HPDE6-E6E7 (cell line): ENCODE data around the gene IZUMO4.
"Not testable (repeated sequence)": the region's sequence is repeated elsewhere in the genome, so short reads cannot be mapped to it uniquely, and the experiment has no call there.

ENCODE experiments used
- DNase-seq: peaks from one replicate; pipeline ENCODE4 v3.0.0; 2011; ENCODE audit warnings: missing footprints; ENCODE audit errors: extremely low spot score

Gene IZUMO4

DNA sequence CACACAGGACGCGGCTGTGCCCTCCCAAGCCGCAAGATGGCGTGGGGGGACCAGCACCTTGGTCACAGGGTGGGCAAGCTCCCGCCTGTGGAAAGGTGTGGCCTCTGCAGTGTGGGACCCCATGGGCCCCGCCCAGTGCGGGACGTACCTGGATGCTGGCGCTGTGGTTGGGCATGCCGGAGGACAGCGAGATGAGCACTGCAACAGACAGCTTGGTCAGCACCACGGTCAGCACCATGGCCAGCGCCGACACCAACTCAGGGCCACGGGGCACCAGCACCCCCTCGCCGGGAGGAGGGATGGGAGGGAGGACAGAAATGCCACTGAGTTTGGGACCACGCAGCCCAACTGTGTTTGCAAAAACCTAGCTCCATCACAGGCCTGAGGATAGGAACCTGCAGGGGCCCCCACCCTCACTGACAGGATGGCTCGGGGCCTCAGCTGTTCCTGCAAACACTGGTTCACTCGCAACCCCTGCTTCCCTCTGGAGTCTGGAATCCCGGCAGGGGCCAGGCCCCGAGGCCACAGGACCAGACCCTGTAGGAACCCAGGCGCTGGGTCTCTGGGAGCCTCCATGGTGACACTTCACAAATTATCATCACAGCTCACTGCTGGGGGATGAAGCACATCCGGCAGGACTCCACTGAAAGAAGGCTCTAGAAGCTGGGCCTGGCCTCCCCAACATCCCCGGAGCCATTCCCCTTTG lies 27.1 kb downstream of the IZUMO4 start:
- no peak for DNase-seq

DNA sequence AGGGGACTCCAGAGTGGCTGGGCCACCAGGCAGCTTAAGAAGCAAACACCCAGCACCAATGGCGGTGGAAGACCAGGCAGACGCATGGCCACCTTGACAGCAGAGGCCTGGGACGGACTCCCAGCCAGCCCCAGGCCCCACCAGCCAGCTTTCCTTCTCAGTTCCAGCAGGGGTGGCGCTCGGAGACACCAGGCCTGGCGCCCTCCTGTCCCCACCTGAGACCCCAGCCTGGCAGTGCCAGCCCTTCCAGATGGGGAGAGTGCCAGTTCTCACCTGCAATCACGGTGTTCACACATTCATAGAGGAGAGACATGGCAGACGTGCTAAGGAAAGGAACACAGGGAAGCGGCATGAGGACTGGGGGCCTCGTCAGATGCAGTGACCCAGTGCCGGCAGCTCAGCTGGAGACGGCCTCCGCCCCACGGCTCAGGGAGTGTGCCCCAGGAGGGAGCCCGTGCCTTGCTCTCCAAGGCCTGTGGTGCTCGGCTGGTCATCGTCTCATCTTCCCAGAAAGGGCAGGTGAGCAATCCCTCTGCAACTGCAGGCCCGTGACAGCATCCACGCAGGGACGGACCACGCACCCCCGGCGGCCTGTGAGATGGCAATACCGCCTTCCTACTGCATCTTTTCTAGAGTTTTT lies 30.3 kb downstream of the IZUMO4 start:
- no peak for DNase-seq

DNA sequence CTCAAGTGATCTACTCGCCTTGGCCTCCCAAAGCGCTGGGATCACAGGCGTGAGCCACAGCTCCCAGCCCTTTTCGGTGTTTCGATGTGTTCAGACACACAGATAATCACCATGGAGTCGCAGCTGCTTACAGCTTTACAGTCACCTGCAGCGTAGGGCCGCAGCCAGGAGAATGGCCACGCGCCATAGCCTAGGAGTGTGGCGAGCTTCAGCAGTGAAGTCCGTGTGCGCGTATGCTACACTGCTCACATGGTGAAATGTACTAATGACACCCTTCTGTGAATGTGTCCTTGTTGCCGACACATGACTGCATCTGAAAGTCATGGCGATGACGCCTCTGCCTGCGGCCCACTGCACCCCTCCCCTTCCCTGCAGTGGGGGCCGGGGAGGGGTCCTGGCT lies 31.0 kb downstream of the IZUMO4 start:
- DNase-seq: no peak

DNA sequence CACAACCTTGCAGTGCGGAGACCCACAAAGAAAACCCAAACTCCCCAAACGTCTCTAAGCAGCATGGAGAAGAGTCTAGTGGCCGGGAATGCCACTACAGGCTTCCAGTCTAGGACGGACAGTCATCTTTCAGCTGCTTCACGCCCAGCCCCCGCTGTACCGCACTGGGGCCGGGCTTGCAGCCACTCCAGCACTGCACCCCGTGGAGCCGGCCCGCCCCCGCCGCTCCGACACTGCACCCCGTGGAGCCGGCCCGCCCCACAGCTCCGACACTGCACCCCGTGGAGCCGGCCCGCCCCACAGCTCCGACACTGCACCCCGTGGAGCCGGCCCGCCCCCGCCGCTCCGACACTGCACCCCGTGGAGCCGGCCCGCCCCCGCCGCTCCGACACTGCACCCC lies 31.5 kb downstream of the IZUMO4 start:
- DNase-seq: not testable (repeated sequence)

DNA sequence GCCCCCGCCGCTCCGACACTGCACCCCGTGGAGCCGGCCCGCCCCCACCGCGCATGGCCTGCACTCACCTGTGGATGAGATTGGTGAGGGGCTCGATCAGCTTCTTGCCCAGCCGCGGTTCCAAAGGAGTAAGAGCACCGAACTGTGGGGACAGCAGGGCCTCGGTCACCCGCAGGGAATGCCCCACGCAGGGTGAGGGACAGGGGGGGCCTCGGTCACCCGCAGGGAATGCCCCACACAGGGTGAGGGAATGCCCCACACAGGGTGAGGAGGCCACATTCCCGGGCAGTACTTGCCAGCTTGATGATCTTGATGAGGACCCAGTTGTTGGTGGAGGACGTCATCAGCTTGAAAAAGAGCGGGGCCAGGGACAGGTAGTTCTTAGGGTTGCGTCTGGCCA lies 32.3 kb downstream of the IZUMO4 start:
- no peak for DNase-seq

DNA sequence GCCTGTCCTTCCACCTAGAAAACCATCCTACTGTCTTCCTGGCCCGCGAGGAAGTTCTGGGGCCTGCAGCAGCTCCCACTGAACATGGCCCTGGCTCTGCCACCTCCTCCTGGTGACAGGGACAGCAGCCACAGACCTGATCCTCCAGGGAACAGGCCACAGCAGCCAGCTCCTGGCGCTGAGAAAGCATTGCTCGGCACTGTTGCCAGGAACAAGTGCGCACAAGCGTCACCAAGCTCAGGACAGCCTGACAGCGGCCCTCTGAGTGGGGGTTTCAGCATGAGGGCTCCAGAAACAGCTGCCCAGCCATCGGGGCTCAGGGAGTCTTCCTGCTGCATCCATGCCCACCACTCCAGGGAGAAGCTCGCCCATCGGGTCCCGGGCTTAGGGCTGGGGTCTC lies 32.8 kb downstream of the IZUMO4 start:
- DNase-seq: no peak

DNA sequence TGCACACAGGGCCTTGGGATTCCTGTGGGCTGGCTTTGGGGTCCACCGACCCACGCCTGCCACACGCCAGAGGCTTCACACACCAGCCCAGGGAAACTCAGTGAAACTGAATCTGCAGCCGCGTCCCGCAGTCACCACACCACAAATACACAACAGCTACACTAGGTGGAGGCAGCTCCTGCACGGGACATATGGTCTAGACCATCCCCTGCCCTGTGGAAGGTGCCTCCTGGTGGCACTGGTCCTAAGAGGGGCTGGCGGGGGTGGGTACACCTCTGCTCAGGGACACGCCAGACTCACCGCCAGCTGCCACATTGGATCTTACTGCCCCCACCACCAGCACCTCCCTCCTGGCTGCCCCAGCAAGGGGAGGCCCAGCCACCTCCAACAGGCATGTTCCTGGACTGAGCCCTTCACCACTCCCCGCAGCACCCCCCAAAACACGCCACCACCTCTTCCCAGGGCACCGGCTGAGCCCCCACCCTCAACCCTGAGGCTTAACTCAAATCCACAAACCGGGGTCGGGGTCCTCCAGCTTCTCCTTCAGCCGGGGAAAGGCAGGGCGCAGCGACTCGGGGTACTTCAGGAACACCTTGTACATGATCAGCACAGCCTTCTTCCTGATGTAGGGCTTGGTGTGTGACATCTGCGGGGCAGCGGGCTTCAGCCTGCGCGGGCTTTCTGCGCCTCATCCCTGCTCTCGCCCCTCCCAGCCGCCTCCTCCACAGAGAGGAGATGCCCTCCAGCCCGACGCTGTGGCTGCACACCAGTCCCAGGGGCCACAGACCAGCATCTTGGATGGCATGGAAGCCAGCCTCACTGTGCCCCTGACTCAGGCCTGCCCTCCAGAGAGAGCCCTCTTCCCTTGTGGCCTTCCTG lies 33.4 kb downstream of the IZUMO4 start:
- DNase-seq: no peak

DNA sequence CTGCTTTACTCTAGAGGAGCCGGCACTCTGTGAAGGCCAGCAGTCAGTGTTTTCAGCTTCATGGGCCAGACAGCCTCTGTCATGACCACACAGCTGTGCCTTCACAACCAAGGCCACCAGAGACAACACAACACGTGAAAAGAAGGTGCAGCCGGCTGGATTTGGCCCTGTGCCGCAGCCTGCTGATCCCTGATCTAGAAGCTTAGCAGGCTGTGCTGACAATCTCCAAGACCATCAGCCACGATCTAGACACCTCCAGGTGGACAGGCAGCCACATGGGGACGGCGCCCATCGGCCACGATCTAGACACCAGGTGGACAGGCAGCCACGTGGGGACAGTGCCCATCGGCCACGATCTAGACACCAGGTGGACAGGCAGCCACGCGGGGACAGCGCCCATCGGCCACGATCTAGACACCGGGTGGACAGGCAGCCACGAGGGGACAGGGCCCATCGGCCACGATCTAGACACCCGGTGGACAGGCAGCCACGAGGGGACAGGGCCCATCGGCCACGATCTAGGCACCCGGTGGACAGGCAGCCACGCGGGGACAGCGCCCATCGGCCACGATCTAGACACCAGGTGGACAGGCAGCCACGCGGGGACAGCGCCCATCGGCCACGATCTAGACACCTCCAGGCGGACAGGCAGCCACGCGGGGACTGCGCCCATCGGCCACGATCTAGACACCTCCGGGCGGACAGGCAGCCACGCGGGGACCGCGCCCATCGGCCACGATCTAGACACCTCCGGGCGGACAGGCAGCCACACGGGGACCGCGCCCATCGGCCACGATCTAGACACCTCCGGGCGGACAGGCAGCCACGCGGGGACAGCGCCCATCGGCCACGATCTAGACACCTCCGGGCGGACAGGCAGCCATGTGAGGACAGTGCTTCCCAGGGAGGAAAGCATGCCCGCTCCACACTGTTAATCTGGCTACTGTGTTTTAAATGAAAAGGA lies 34.6 kb downstream of the IZUMO4 start:
- not testable (repeated sequence) for DNase-seq

DNA sequence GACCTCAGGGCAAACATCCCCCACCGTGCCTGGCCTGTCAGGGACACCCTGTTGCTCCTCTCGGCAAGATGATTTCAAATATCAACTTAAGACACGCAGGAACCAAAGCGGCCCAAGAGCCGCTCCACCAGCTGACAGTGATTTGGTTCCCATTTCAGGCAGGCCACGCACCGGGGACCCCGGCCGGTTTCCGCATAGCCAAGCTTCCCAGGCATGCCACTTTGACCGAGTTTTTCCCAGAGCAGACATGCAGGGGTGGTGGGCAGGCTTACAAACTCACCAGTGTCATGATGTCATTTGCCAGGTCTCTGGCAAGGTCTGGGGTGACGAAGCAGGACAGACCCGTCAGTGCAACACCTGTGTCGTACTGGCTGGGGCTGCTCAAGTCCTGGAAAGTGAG lies 35.5 kb downstream of the IZUMO4 start:
- no peak for DNase-seq

DNA sequence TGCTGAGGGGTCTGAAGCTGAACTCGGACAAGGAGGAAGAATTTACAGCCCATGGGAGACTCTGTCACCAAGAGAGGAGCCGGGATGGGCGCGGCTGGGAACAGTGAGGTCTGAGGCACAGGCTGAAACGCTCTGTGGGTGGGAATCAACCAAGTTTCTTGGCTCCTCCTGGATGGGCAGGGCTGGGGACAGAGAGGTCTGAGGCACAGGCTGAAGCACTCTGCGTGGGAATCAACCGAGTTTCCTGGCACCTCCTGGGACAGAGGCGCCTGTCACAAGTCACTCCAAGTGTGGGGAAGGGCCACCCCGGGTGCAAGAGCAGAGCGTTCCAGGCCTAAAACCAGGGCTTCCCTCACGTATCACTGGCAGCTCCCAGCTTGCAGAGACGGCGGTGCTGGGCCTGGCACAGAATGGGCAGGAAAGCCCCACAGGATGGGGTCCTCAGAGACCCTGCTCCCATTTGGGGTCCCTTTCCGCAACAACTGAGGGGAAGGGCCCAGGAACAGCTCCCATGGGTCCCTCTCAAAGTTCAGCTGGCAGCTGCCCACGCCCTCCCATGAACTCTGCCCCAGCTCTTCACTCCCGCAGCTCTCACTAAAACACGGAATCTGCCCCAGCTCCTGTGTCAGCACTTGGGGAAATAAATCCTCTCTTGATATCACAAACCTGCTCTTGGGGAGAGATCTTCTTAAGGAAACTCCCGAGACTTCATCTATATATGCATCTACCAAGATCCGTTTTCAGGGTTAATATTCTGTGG lies 36.2 kb downstream of the IZUMO4 start:
- DNase-seq: no peak

DNA sequence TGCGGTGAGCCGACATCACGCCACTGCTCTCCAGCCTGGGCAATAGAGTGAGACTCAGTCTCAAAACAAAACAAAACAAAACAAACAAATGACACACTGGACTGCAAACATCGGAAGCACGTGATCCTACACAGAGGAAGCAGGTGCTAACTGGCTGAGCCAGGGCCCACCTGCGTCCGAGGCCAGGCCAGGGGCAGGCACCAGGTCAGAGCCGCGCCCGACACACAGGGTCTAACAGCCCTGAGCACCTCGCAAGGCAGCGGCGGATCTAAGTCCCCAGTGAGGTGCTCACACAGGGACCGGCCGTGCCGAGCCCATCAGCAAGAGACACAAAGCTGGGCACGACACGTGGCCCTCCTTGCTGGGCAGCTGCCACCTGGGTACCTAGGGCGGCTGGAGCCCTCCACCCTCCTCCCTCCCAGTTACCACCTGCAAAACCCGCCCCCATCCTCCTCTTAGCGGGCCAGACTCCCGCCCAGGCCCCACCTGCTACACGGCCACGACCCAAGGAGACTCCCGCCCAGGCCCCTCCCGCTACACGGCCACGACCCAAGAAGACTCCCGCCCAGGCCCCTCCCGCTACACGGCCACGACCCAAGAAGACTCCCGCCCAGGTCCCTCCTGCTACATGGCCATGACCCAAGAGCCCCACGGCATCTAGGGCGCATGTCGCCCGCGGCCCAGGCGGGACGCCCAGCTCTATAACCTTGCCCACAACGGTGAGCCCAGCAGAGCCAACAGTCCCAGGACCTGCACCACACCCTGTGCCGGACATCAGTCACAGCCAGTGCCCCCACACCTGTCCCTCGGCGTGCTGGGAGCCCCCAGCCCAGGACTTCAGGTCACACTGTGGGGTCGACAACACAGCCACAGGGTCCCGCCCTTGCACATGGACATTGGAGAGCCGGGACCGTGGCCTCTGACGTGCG lies 39.0 kb downstream of the IZUMO4 start:
- DNase-seq: no peak

DNA sequence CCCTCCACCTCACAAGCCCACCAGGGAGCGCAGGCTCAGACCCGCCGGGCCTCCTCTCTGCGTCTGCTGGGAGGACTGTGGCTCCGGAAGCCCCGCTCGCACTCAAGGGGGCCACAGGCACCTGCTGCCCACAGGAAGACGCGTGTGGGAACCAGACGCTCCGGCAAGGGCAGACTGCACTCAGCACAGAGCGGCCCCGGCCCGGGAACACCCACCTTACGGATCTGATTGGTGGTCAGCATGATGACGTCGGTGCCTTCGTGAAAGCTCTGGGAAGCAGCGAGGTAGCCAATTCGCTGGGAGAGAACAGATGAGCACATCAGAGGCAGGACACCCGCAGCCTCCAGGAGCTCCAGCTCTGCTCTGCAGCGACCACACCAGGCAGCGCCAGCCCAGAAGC lies 40.1 kb downstream of the IZUMO4 start:
- no peak for DNase-seq

DNA sequence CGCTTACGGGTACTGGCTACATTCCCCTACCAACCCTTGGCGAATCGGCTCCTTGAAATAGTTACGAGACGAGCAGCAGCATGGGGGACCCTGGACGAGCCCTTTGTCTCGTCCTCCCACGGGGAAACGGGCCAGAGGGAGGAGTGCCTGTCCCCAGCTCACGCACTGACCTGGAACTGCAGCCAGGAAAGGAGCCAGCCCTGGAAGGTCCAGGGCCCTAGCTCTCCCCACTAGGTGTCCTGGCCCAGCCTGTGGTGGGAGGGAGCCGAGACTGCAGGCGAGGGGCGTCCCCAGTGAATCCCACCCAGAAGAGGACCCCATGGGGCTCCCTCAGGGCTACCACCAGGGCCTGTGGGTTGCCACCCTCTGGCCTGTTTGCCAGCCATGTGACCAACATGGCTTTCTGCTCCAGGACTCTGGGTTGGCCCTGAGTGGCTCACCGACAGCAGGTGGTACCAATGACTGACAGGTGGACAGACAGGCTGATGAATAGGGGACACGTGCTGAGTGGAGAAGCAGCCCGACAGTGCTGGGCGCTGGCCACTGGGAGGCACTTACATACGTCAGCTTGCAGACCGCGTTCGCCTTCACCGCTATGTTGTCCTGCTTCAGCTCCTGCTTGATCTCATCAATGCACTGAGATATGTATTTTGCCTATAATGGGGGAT lies 41.5 kb downstream of the IZUMO4 start:
- DNase-seq: no peak

DNA sequence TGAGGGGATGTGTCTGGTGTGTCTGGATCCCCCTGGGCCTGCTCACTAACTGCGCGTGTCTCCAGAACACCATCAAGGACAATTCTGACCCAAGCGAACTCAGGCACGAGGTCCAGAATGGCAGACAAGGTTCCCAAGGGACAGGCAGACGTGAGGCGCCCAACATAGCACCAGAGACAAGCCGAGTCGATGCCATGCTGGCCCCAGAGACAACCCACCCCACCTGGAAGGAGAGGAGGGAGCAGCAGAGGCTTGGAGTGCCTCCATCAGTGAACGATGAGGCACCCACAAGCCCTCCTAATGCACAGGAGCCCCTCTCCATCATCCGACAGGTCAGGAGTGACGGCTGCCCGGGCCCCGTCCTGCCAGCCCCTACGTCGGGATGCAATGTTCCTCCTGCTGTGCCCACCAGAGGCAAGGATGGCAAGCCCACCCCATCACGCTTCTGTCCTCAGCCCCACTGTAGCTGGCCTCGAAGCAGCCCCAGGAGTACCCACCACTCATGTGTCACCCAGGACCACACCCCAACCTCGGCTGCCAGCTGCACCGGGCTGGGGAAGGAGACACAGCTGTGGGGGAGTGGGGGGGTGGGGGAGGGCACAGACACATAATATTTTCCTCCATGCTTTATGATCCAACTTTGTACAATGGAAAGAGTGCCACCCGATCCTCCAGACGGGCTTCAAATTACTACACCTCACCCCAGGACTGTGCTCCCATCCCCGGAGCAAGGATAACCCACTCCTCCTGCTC lies 42.8 kb downstream of the IZUMO4 start:
- DNase-seq: no peak

DNA sequence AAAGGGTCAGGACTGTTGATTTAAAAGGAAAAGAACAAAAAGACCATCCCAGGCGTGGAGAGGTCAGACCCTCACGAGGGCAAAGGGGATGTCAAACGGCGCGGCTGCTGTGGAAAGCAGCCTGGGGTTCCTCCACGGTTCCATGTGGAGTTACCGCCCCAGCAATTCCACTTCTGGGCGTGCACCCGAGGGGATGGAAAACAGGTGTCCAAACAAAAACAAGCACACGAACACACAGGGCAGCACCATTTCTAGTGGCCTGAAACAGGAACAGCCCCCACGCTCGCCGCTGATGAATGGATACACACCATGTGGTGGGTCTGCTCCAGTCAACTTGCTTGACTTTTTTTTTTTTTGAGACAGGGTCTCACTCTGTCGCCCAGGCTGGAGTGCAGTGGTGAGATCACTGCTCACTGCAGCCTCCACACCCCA lies 43.4 kb downstream of the IZUMO4 start:
- no peak for DNase-seq

DNA sequence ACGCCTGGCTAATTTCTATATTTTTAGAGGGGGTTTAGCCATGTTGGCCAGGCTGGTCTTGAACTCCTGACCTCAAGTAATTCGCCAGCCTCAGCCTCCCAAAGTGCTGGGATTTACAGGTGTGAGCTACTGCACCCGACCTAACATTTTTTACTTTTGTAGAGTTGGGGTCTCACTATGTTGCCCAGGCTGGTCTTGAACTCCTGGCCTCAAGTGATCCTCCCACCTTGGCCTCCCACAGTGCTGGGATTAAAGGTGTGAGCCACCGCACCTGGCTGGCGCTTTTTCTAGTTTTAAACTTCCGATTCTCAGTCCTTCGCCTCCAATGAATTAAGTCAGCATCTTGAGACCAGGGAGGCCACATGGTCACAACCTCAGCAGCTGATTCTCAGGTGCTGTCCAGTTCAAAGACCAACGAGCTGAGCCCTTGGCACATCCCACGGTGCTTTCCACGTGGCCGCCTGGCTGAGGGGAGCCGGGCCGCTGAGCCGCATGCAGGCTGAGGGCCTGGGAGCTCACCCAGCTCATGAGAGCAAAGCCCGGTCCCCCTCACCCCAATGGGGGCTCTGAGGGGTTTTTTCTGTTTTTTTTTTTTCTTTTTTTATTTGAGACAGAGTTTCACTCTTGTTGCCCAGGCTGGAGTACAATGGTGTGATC lies 45.6 kb downstream of the IZUMO4 start:
- no peak for DNase-seq

DNA sequence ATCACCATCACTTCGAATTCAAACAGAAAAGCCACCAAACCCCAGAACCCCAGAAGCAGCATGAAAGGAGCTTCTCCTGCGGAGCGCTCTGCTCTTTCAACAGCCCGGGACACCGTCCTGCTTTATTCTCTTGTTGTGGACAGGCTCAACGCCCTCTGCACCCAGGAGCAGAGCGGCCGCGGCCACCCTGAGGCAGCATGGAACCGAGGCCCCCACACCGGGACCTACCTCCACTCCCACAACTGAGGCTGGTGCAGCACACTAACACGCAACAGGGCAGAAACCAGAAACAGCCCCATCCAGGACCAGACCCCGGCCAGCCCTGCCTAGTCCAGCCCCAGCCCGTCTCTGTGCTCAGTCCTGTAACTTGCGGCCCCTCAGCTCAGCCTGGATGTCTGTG lies 47.5 kb downstream of the IZUMO4 start:
- DNase-seq: no peak

DNA sequence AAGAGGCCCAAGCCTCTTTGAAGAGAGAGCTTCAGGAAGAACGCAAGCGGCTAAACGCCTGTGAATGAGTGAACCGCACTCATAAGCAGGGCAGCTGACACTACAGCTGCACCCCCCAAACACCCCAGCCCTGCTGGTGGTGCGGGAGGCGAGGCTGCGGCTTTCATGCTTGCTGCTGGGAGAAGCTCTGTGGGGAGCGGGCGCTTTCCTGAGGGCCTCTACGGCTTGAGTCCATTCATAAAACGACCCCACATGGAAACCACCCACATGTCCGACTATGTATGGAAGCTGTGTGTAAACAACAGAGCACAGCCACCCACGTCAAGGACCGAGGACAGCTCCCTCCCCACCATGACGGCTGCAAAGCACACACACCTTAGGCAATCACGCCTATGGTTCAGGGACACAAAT lies 49.1 kb downstream of the IZUMO4 start:
- DNase-seq: no peak
